Measurements from ENCODE around the gene ARHGAP15. TPM values are rescaled to one million over a fixed set of nuclear protein-coding genes. Genes with fewer than 3 reads are reported as not detected.

Gene ARHGAP15
- polyA plus RNA-seq, 1 experiment = not detected

GRCh38 chr2:143732871-143733270 lies 603.7 kb downstream of the ARHGAP15 start:
- CTCF ChIA-PET = no interaction called here

GRCh38 chr2:143734507-143734906 lies 605.3 kb downstream of the ARHGAP15 start:
- TF ChIP-seq CTCF (IDR thresholded peaks at IDR 0.05; ENCODE audit: insufficient read depth, low read depth, low read length) = no peak
- POLR2A ChIA-PET = no interaction called here

More at GRCh38 chr2:143732871-143733270, 603.7 kb downstream of the ARHGAP15 start:
- no peak overlapping the region for H3K4me3 ChIP-seq (ENCODE audit: low read depth, low read length)
- no peaks in the 10 kb centered on the region for H3K36me3 ChIP-seq (ENCODE audit: control insufficient read depth, insufficient read depth, low read length)
- no peaks in the 10 kb centered on the region for H3K27me3 ChIP-seq (ENCODE audit: control insufficient read depth, insufficient read depth, low read length)
- no peak for TF ChIP-seq CTCF (IDR thresholded peaks at IDR 0.05; ENCODE audit: insufficient read depth, low read depth, low read length)
- no peak for DNase-seq (ENCODE audit: low read depth)
- POLR2A ChIA-PET = no interaction called here

GRCh38 chr2:143736904-143737303 lies 607.7 kb downstream of the ARHGAP15 start:
- Histone ChIP-seq H3K36me3 (ENCODE audit: control insufficient read depth, insufficient read depth, low read length) (no peaks in the 10 kb centered on the region), H3K4me3 (ENCODE audit: low read depth, low read length) (no peak overlapping the region), H3K27me3 (ENCODE audit: control insufficient read depth, insufficient read depth, low read length) (no peaks in the 10 kb centered on the region)
- TF ChIP-seq CTCF (IDR thresholded peaks at IDR 0.05; ENCODE audit: insufficient read depth, low read depth, low read length) = no peak
- no peak for DNase-seq (ENCODE audit: low read depth)
- ChIA-PET POLR2A (no interaction called here), CTCF (no interaction called here)

More at GRCh38 chr2:143734507-143734906, 605.3 kb downstream of the ARHGAP15 start:
- H3K36me3 ChIP-seq (ENCODE audit: control insufficient read depth, insufficient read depth, low read length) = no peaks in the 10 kb centered on the region
- DNase-seq (ENCODE audit: low read depth) = no peak
- H3K4me3 ChIP-seq (ENCODE audit: low read depth, low read length) = no peak overlapping the region
- CTCF ChIA-PET = no interaction called here
- no peaks in the 10 kb centered on the region for H3K27me3 ChIP-seq (ENCODE audit: control insufficient read depth, insufficient read depth, low read length)

- Histone ChIP-seq H3K4me3 (ENCODE audit: low read depth, low read length) (no peak overlapping the region), H3K27me3 (ENCODE audit: control insufficient read depth, insufficient read depth, low read length) (no peaks in the 10 kb centered on the region), H3K36me3 (ENCODE audit: control insufficient read depth, insufficient read depth, low read length) (no peaks in the 10 kb centered on the region)
- TF ChIP-seq CTCF (IDR thresholded peaks at IDR 0.05; ENCODE audit: insufficient read depth, low read depth, low read length) = no peak
- ChIA-PET POLR2A (no interaction called here), CTCF (interaction anchor here (0.6 to 0.8 kb wide), 3 partner anchors 9 to 32 kb away, joined by 3 to 4 read pairs (median 3); no protein-coding TSS in a partner anchor)
- DNase-seq (ENCODE audit: low read depth) = no peak
These were observed 611.2 kb downstream of the ARHGAP15 start for GRCh38 chr2:143740431-143740830.

GRCh38 chr2:143741205-143741604 lies 612.0 kb downstream of the ARHGAP15 start:
- H3K27me3 ChIP-seq (ENCODE audit: control insufficient read depth, insufficient read depth, low read length) = no peaks in the 10 kb centered on the region
- ChIA-PET POLR2A (no interaction called here), CTCF (no interaction called here)
- DNase-seq (ENCODE audit: low read depth) = no peak
- no peaks in the 10 kb centered on the region for H3K36me3 ChIP-seq (ENCODE audit: control insufficient read depth, insufficient read depth, low read length)
- H3K4me3 ChIP-seq (ENCODE audit: low read depth, low read length) = no peak overlapping the region
- no peak for TF ChIP-seq CTCF (IDR thresholded peaks at IDR 0.05; ENCODE audit: insufficient read depth, low read depth, low read length)
